ENCODE results near the gene FBL. TPM values are rescaled to one million over a fixed set of nuclear protein-coding genes. Genes with fewer than 3 reads are reported as not detected.

FBL gene
- polyA plus RNA-seq, 1 of the 3 experiments (the other 2 are of a cell fraction) = 371 TPM

DNA sequence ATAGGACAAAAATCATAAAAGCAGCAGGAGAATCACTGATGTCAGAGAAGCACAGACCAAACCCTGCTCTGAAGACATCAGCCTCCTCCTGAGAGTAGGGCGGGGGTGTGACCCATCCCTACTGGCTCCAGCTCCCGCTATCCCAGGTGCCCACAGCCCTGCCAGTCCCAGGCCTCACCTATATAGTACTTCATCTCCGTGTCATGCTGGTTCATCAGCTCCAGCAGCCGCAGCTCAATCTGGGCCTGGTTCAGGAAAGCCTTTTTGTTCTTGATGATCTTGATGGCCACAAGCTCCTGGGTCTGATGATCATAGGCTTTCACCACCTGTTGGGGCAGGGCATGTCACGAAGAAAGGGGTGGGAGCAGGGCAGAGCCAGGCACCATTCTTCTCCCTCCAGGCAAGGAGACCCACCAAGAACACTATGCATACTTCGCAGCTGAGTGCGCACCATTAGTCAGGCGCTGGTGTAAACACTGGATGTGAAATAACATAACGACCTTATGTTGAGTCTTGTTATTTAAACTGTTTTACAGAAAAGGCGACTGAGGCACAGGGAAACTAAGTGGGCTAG lies 16.4 kb downstream of the FBL start:
- H3K9me2 ChIP-seq = no peaks in the 10 kb centered on the region
- peaks cover 30 to 52% of the 10 kb centered on the region in 2 experiments for H3K36me3 ChIP-seq (replicated peaks in 1 of 2; ENCODE audit: control insufficient read depth in 1 of 2, insufficient read depth in 2 of 2, low read length in 1 of 2)
- 91% methylated on average over 10 of the region's 10 CpGs for WGBS (ENCODE audit: low lambda C conversion rate)
- H3K27me3 ChIP-seq (ENCODE audit: insufficient read depth) = no peaks in the 10 kb centered on the region
- H3K4me1 ChIP-seq (ENCODE audit: control insufficient read depth in 1 of 2, insufficient read depth in 2 of 2, low read depth in 1 of 2, low read length in 1 of 2) = peaks cover 0 to 21% of the 10 kb centered on the region in 2 experiments; a peak in 2 of 4 replicates
- no peak overlapping the region for H3K4me2 ChIP-seq
- CTCF ChIA-PET = interaction anchor here (4.4 kb wide), 1 partner anchor 14 kb away, joined by 26 read pairs; no protein-coding TSS in a partner anchor
- no peak overlapping the region for H3K27ac ChIP-seq (ENCODE audit: low read depth in 2 of 2, low read length in 1 of 2)
- no peak overlapping the region for H3K4me3 ChIP-seq (ENCODE audit: low read depth in 2 of 2, low read length in 1 of 2)
- no peak overlapping the region for H3K9ac ChIP-seq
- peaks cover under 1% of the 10 kb centered on the region for H3F3A ChIP-seq (replicated peaks; ENCODE audit: insufficient read depth)
- H4K20me1 ChIP-seq (ENCODE audit: insufficient read depth) = no peaks in the 10 kb centered on the region
- H3K79me2 ChIP-seq (ENCODE audit: insufficient read depth) = peaks cover 20% of the 10 kb centered on the region
- no peak overlapping the region for H2AFZ ChIP-seq (ENCODE audit: low read depth)
- no peaks in the 10 kb centered on the region for H3K9me3 ChIP-seq
- POLR2A ChIA-PET = no interaction called here
- no peak for TF ChIP-seq FOXM1 (IDR thresholded peaks at IDR 0.05; ENCODE audit: low read depth)
- no peak for TF ChIP-seq FOSL2 (IDR thresholded peaks at IDR 0.05; ENCODE audit: borderline replicate concordance, low read depth)
- no peak for TF ChIP-seq EP300 (IDR thresholded peaks at IDR 0.05; ENCODE audit: borderline replicate concordance in 1 of 2, low read depth in 1 of 2, low read length in 1 of 2)
- no peak for TF ChIP-seq SMC3 (IDR thresholded peaks at IDR 0.05; ENCODE audit: low read depth, low read length)
- TF ChIP-seq, protein P1, sequence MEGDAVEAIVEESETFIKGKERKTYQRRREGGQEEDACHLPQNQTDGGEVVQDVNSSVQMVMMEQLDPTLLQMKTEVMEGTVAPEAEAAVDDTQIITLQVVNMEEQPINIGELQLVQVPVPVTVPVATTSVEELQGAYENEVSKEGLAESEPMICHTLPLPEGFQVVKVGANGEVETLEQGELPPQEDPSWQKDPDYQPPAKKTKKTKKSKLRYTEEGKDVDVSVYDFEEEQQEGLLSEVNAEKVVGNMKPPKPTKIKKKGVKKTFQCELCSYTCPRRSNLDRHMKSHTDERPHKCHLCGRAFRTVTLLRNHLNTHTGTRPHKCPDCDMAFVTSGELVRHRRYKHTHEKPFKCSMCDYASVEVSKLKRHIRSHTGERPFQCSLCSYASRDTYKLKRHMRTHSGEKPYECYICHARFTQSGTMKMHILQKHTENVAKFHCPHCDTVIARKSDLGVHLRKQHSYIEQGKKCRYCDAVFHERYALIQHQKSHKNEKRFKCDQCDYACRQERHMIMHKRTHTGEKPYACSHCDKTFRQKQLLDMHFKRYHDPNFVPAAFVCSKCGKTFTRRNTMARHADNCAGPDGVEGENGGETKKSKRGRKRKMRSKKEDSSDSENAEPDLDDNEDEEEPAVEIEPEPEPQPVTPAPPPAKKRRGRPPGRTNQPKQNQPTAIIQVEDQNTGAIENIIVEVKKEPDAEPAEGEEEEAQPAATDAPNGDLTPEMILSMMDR (IDR thresholded peaks at IDR 0.05) = no peak
- no peak for DNase-seq

DNA sequence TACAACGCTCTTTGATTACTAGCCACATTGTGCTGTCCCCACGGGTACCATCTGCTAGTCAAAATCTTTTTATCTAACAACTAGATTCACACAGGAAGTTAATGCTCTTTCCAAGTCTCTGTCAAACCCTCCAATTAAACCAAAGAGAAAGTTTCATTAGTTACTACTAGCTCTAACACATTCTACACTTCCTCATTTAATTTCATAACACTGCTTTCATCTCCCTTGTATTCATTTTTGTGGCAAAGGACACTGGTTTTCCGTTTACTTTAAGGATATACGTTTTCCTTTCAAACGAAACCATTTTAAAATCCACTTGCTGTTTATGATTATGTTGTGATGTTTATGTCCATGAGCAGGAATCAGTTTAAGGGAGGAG lies 17.5 kb downstream of the FBL start:
- no peaks in the 10 kb centered on the region for H4K20me1 ChIP-seq (ENCODE audit: insufficient read depth)
- POLR2A ChIA-PET = interaction anchor here (0.6 kb wide), 1 partner anchor 7 kb away, joined by 3 read pairs; no protein-coding TSS in a partner anchor
- WGBS (ENCODE audit: low lambda C conversion rate) = 90% methylated on average over 5 of the region's 5 CpGs
- H3K27me3 ChIP-seq (ENCODE audit: insufficient read depth) = no peaks in the 10 kb centered on the region
- H3K4me1 ChIP-seq (ENCODE audit: control insufficient read depth in 1 of 2, insufficient read depth in 2 of 2, low read depth in 1 of 2, low read length in 1 of 2) = peaks cover 0 to 18% of the 10 kb centered on the region in 2 experiments; a peak in 2 of 4 replicates
- no peak overlapping the region for H3K27ac ChIP-seq (ENCODE audit: low read depth in 2 of 2, low read length in 1 of 2)
- H3K9me2 ChIP-seq = no peaks in the 10 kb centered on the region
- no peak overlapping the region for H2AFZ ChIP-seq (ENCODE audit: low read depth)
- H3K4me2 ChIP-seq = no peak overlapping the region
- H3K4me3 ChIP-seq (ENCODE audit: low read depth in 2 of 2, low read length in 1 of 2) = no peak overlapping the region
- H3K9ac ChIP-seq = no peak overlapping the region
- no peaks in the 10 kb centered on the region for H3K9me3 ChIP-seq
- peaks cover 25 to 49% of the 10 kb centered on the region in 2 experiments for H3K36me3 ChIP-seq (replicated peaks in 1 of 2; ENCODE audit: control insufficient read depth in 1 of 2, insufficient read depth in 2 of 2, low read length in 1 of 2)
- H3K79me2 ChIP-seq (ENCODE audit: insufficient read depth) = peaks cover 24% of the 10 kb centered on the region
- no peak for TF ChIP-seq NFIC (IDR thresholded peaks at IDR 0.05; ENCODE audit: borderline replicate concordance)
- TF ChIP-seq ELF1 (IDR thresholded peaks at IDR 0.05) = no peak
- no peak for TF ChIP-seq RFX5 (IDR thresholded peaks at IDR 0.05; ENCODE audit: low read length)
- TF ChIP-seq YY1 (IDR thresholded peaks at IDR 0.05; ENCODE audit: low read depth) = no peak
- no peak for TF ChIP-seq FOXJ3 (CRISPR knock-in tag; IDR thresholded peaks at IDR 0.05)
- TF ChIP-seq, protein P2, sequence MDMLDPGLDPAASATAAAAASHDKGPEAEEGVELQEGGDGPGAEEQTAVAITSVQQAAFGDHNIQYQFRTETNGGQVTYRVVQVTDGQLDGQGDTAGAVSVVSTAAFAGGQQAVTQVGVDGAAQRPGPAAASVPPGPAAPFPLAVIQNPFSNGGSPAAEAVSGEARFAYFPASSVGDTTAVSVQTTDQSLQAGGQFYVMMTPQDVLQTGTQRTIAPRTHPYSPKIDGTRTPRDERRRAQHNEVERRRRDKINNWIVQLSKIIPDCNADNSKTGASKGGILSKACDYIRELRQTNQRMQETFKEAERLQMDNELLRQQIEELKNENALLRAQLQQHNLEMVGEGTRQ (IDR thresholded peaks at IDR 0.05; ENCODE audit: borderline replicate concordance, low read depth, low read length) = no peak
- TF ChIP-seq EP300 (IDR thresholded peaks at IDR 0.05; ENCODE audit: borderline replicate concordance in 1 of 2, low read depth in 1 of 2, low read length in 1 of 2) = no peak
- no peak for TF ChIP-seq CHD2 (IDR thresholded peaks at IDR 0.05; ENCODE audit: low read length, partially characterized antibody)
- no peak for TF ChIP-seq EZH2phosphoT487 (IDR thresholded peaks at IDR 0.05; ENCODE audit: borderline replicate concordance, low read depth)
- TF ChIP-seq MXI1 (IDR thresholded peaks at IDR 0.05; ENCODE audit: low read depth, low read length) = no peak
- no peak for TF ChIP-seq GABPA (IDR thresholded peaks at IDR 0.05; ENCODE audit: low read depth)
- TF ChIP-seq, protein P3, sequence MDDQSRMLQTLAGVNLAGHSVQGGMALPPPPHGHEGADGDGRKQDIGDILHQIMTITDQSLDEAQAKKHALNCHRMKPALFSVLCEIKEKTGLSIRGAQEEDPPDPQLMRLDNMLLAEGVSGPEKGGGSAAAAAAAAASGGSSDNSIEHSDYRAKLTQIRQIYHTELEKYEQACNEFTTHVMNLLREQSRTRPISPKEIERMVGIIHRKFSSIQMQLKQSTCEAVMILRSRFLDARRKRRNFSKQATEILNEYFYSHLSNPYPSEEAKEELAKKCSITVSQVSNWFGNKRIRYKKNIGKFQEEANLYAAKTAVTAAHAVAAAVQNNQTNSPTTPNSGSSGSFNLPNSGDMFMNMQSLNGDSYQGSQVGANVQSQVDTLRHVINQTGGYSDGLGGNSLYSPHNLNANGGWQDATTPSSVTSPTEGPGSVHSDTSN (IDR thresholded peaks at IDR 0.05) = no peak
- TF ChIP-seq FOSL2 (IDR thresholded peaks at IDR 0.05; ENCODE audit: borderline replicate concordance, low read depth) = no peak
- TF ChIP-seq, protein P4, sequence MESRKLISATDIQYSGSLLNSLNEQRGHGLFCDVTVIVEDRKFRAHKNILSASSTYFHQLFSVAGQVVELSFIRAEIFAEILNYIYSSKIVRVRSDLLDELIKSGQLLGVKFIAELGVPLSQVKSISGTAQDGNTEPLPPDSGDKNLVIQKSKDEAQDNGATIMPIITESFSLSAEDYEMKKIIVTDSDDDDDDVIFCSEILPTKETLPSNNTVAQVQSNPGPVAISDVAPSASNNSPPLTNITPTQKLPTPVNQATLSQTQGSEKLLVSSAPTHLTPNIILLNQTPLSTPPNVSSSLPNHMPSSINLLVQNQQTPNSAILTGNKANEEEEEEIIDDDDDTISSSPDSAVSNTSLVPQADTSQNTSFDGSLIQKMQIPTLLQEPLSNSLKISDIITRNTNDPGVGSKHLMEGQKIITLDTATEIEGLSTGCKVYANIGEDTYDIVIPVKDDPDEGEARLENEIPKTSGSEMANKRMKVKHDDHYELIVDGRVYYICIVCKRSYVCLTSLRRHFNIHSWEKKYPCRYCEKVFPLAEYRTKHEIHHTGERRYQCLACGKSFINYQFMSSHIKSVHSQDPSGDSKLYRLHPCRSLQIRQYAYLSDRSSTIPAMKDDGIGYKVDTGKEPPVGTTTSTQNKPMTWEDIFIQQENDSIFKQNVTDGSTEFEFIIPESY (IDR thresholded peaks at IDR 0.05; ENCODE audit: borderline replicate concordance, low read depth) = no peak
- CTCF ChIA-PET = interaction anchor here (0.7 to 4.4 kb wide), 2 partner anchors 15 to 36 kb away, joined by 3 to 26 read pairs; no protein-coding TSS in a partner anchor
- DNase-seq = no peak
- no peaks in the 10 kb centered on the region for H3F3A ChIP-seq (replicated peaks; ENCODE audit: insufficient read depth)
